Measurements from ENCODE around the gene SUPT3H.

SUPT3H gene

GRCh38 chr6:45377554-45378333, at the start of gene SUPT3H:
TSS of gene SUPT3H (minus strand) at chr6:45377934.
- DNase-seq = peak; percentile 96

DNA sequence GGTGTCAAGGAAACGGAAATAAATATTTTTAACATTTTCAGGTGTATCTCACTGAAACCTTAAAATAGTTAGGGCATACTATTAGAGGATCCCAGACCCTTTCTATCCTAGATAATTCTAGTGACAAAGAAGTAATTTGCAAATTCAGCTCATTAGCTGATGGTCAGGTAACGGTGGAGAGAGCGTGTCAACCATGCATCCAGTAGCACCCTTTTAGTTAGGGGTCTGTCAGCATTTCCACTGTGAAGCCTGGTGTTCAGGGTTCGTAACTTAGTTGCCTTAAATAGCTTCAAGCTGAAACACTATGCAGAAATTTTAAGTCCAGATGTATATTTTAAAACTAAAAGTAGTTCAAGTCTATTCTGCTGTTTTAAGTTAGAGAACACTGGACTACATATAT, 48.5 kb upstream of the SUPT3H start:
- no peak for DNase-seq

DNA sequence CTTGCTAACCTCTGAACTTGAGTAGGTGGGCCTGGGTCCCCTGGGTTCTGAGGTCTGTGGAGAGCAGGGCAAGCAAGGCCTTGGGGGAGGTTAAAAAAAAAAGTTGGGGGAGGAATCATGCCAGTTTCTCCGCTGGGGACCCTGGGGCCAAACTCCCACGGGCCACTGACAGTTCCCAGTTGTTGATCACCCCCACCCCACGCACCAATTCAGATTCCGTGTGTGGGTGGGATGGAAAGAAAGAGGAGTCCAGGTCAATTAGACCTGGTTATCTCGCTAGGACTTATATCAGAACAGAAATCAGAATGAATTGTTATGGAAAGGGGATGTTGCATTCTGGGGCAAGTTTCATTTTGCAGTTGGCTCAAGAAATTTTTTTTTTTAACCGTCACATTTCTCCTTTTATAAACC, 46.7 kb upstream of the SUPT3H start:
- peak; percentile 30 for DNase-seq

- DNase-seq = no peak
Observed at GRCh38 chr6:45423824-45424450, 46.2 kb upstream of the SUPT3H start.

GRCh38 chr6:45423111-45423823, 45.5 kb upstream of the SUPT3H start:
- DNase-seq = peak; percentile 55

GRCh38 chr6:45422503-45423110, 44.9 kb upstream of the SUPT3H start:
- peak; percentile 67 for DNase-seq

GRCh38 chr6:45421709-45422502, 44.2 kb upstream of the SUPT3H start:
- DNase-seq = peak; percentile 81

GRCh38 chr6:45420909-45421708, 43.4 kb upstream of the SUPT3H start:
- DNase-seq = no peak

- DNase-seq = peak; percentile 54
Observed at GRCh38 chr6:45420083-45420908, 42.6 kb upstream of the SUPT3H start.

GRCh38 chr6:45419571-45420082, 41.9 kb upstream of the SUPT3H start:
- peak; percentile 57 for DNase-seq

- no peak for DNase-seq
Observed at GRCh38 chr6:45417436-45417835, 39.7 kb upstream of the SUPT3H start.

DNA sequence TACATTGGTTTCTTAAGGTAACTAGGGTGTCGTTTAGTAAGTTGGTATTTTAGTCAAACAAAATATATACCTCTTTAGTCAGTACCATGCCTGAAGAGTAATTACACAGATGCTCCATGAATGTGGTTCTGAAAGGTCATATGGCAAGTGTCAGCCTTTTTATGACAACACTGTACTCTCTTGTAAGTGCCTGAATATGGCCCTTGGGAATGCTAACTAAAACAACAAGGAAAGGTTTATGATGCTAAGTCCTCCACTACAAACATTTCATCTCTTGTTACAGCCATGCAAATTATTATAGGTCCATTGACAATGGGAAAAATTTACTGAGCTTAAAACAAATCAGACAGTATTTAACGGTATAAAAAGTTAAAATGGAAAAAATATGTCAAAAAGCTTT, 39.0 kb upstream of the SUPT3H start:
- no peak for DNase-seq

DNA sequence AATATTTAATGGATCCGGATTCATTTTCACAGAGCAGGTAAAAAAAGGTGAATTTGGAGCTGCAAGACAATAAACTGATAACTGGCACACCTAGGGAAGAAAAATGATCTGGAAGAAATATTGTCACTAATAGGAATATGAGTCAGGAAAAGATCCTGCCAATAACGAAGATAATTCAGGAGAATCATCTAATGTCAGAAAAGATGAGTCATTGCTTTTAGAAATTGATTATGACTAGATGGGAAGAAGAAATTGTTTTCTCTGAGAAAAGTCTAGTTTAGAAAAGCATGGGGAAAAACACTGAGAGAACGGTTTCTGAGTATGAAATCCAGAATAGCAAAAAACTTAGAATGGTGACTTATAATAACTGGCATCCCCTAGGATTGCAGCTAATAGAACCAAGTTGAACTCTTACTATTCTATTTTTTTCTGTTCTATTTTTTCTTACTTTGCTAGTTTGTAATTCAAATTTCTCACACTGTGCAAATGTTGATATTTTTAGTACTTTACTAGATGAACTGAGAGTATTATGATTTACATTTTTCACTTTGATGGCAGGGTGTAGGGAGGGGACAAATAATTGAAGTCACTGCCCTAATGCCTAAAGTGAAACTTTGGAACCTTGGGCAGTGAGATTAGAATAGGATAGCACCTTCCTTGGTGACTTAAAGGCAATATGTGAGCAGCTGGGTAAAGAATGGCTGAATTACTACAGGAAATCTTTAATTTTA, 38.2 kb upstream of the SUPT3H start:
- no peak for DNase-seq

DNA sequence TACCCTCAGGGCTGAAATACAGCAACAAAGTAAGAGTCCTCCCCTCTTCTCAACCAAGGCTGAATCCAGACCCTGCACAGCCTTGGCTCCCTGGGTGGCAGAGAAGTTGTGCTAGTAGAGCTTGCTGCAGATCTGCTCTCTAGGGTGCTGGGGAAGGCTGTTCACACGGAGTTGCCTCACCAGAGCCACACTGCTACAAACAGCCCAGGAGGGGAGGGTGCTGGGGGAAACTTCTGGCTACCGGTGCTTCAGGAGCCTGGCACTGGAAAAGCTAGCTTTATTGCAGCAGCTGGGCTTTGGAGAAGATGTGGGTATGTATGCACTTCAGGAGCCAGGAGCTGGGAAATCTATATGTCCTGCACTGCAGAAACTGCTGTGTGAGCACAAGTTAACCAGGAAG, 37.6 kb upstream of the SUPT3H start:
- no peak for DNase-seq

DNA sequence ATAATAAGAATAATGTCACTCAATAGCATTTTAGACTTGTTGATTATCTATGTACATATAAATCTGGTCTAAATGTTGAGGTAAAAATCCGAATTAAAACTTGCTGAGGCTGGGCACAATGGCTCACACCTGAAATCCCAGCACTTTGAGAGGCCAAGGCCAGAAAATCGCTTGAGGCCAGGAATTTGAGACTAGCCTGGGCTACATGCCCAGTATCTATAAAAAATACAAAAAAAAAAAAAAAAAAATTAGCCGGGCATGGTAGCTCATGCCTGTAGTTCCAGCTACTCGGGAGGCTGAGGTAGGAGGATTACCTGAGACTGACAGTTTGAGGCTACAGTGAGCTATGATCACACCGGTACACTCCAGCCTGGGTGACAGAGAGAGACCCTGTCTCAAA, 34.2 kb upstream of the SUPT3H start:
- no peak for DNase-seq

DNA sequence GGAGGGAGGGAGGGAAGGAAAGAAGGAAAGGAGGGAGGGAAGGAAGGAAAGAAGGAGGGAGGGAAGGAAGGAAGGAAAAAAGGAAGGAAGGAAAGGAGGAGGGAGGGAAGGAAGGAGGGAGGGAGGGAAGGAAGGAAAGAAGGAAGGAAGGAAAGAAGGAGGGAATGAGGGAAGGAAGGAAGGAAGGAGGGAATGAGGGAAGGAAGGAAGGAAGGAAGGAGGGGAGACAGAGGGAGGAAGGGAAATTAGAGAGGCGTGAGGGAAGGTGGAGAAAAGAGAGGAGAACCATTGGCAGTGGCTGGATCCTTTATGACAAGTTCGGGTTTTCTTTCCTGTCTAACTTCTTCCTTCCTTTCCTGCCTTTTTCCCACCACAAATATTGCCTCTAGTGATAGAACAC, 22.3 kb upstream of the SUPT3H start:
- DNase-seq = no peak

DNA sequence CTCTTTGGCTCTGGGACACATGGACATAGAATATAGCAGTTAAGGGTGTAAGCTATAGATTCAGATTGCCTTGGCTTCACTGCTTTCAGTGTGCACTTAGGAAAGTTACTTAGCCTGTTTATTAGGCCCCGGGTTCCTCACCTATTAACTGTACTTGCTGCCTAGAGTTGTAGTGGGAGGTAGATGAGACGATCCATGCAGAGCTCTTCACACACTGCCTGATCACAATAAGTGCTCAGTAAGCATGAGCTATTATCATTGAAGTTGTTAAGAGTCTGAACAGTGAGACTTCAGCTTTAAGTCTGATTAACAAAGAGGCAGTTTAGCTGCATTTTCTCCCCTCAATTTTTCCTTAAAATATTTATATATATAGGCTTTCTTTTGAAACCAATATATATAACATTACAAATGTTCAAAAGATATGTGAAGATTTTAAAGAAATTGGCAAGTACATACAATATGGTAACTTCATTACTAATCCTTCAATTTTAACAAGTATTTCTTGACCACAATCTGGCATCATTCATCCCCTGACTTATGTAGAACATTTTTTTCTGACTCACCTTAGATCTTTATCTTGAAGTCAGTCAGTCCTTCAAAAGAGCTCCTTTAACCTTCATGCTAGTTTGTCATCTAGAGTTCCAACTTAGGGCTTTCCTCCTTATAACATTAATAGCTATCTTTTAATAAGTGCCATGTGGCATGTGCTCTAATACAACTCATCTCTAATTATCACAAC, 20.5 kb upstream of the SUPT3H start:
- DNase-seq = no peak

- no peak for DNase-seq
Observed at GRCh38 chr6:45394586-45395095, 16.9 kb upstream of the SUPT3H start.

GRCh38 chr6:45388328-45388727, 10.6 kb upstream of the SUPT3H start:
- no peak for DNase-seq

Measured in right hindlimb (tissue), 1 donor.